Measurements from ENCODE around the gene SIPA1. TPM values are rescaled to one million over a fixed set of nuclear protein-coding genes. Genes with fewer than 3 reads are reported as not detected.

Gene SIPA1
- total and polyA plus RNA-seq, 9 of the 15 experiments (the other 6 are each of a cell fraction or from before 2014, with no cell fraction given), result 0.25 to 85.8 (median 16.8) TPM

GRCh38 chr11:65588199-65589054 lies 49.5 kb upstream of the SIPA1 start:
- intact Hi-C loops (cut with micrococcal nuclease) (loop anchor here (1.0 to 5.0 kb wide), 2 partner anchors 14 to 46 kb away; no protein-coding TSS in a partner anchor), in situ Hi-C loops (cut with MboI) (no loop called here)
- ChIA-PET CTCF (ENCODE audit: low intra/inter-chr PET ratio) (interaction anchor here (0.6 to 1.0 kb wide), 3 partner anchors 48 to 479 kb away, joined by 3 to 4 read pairs (median 3); no protein-coding TSS in a partner anchor), POLR2A (interaction anchor here (0.8 to 2.4 kb wide), 8 partner anchors 9 to 89 kb away, joined by 3 to 8 read pairs (median 4); partner anchors contain the start of genes MALAT1 and ZNRD2)
- peaks cover 16 to 70% of the 10 kb centered on the region in 2 experiments for H3K4me1 ChIP-seq (replicated peaks in 1 of 2; ENCODE audit: control insufficient read depth in 2 of 2, insufficient read depth in 2 of 2, low read length in 2 of 2)
- no peak overlapping the region for H3K4me3 ChIP-seq
- ATAC-seq, result peak; percentile 97
- DNase-seq (ENCODE audit: extremely low read depth in 1 of 4, low spot score in 3 of 4), result peak; percentile 66 to 84 (median 77)
- no peak overlapping the region for H3K4me2 ChIP-seq (ENCODE audit: insufficient read depth, low read length)
- BruUV-seq (replicated peaks), result no TSS peak
- peaks cover 4% of the 10 kb centered on the region for H3K9me1 ChIP-seq (ENCODE audit: control insufficient read depth, insufficient read depth, low read length)
- peak; percentile 84 for FAIRE-seq
- 0 out of 2 replicates have a peak overlapping the region, but pooled peaks have one; percentile 40 for H2AFZ ChIP-seq (ENCODE audit: low read depth, low read length)
- 0 out of 2 replicates have a peak, but pooled peaks cover 4% of the 10 kb centered on the region for H4K20me1 ChIP-seq (replicated peaks; ENCODE audit: control insufficient read depth, insufficient read depth, low read length)
- H3K27me3 ChIP-seq (ENCODE audit: control insufficient read depth in 2 of 2, insufficient read depth in 2 of 2, low read length in 2 of 2), result no peaks in the 10 kb centered on the region
- peak overlapping the region; percentile 31; the same call in 1 of the 3 replicates for H3K27ac ChIP-seq (ENCODE audit: extremely low read depth, low read depth, low read length)
- H3K36me3 ChIP-seq (ENCODE audit: control insufficient read depth, insufficient read depth, low read length), result peaks cover 63% of the 10 kb centered on the region; the same call in 2 of the 3 replicates
- peaks cover 3% of the 10 kb centered on the region; the same call in 1 of the 3 replicates for H3K79me2 ChIP-seq (ENCODE audit: control insufficient read depth, insufficient read depth, low read length)
- no peaks in the 10 kb centered on the region for H3K9me3 ChIP-seq (replicated peaks; ENCODE audit: control insufficient read depth, insufficient read depth, low read depth, low read length)
- H3K9ac ChIP-seq (ENCODE audit: insufficient read depth in 1 of 2, low read depth in 2 of 2, low read length in 2 of 2), result peak overlapping the region; percentile 24 to 81; a peak in 3 of 4 replicates
- WGBS (ENCODE audit: insufficient coverage, low coverage, missing lambda C conversion rate), result 40% methylated on average over 12 of the region's 13 CpGs
- TF ChIP-seq MBD1 (CRISPR knock-in tag; IDR thresholded peaks at IDR 0.05) (no peak), RBFOX2 (IDR thresholded peaks at IDR 0.05; ENCODE audit: low read depth, low read length) (peak; percentile 46), ZBTB17 (CRISPR knock-in tag; IDR thresholded peaks at IDR 0.05) (0 out of 2 replicates have a peak, but pooled peaks have one; percentile 13), SIRT6 (IDR thresholded peaks at IDR 0.05; ENCODE audit: low read depth, low read length) (no peak), TAL1 (IDR thresholded peaks at IDR 0.05) (no peak), POLR2G (IDR thresholded peaks at IDR 0.05; ENCODE audit: low read depth, low read length) (peak; percentile 36; the same call in 1 of the 2 replicates), MYC (IDR thresholded peaks at IDR 0.05; ENCODE audit: low read depth, low read length) (peak; percentile 25; the same call in 1 of the 2 replicates), MYC (CRISPR knock-in tag; IDR thresholded peaks at IDR 0.05; ENCODE audit: borderline replicate concordance, low read depth) (no peak), MAZ (CRISPR knock-in tag; conservative IDR thresholded peaks at IDR 0.05 in 1 of 2, IDR thresholded peaks at IDR 0.05 in 1 of 2) (peak; percentile 21 to 69; a peak in 2 of 4 replicates), ZNF644 (tag; IDR thresholded peaks at IDR 0.05; ENCODE audit: low read depth) (no peak), TARDBP (IDR thresholded peaks at IDR 0.05) (peak; percentile 65; the same call in 1 of the 2 replicates)
- TF ChIP-seq, protein P1, sequence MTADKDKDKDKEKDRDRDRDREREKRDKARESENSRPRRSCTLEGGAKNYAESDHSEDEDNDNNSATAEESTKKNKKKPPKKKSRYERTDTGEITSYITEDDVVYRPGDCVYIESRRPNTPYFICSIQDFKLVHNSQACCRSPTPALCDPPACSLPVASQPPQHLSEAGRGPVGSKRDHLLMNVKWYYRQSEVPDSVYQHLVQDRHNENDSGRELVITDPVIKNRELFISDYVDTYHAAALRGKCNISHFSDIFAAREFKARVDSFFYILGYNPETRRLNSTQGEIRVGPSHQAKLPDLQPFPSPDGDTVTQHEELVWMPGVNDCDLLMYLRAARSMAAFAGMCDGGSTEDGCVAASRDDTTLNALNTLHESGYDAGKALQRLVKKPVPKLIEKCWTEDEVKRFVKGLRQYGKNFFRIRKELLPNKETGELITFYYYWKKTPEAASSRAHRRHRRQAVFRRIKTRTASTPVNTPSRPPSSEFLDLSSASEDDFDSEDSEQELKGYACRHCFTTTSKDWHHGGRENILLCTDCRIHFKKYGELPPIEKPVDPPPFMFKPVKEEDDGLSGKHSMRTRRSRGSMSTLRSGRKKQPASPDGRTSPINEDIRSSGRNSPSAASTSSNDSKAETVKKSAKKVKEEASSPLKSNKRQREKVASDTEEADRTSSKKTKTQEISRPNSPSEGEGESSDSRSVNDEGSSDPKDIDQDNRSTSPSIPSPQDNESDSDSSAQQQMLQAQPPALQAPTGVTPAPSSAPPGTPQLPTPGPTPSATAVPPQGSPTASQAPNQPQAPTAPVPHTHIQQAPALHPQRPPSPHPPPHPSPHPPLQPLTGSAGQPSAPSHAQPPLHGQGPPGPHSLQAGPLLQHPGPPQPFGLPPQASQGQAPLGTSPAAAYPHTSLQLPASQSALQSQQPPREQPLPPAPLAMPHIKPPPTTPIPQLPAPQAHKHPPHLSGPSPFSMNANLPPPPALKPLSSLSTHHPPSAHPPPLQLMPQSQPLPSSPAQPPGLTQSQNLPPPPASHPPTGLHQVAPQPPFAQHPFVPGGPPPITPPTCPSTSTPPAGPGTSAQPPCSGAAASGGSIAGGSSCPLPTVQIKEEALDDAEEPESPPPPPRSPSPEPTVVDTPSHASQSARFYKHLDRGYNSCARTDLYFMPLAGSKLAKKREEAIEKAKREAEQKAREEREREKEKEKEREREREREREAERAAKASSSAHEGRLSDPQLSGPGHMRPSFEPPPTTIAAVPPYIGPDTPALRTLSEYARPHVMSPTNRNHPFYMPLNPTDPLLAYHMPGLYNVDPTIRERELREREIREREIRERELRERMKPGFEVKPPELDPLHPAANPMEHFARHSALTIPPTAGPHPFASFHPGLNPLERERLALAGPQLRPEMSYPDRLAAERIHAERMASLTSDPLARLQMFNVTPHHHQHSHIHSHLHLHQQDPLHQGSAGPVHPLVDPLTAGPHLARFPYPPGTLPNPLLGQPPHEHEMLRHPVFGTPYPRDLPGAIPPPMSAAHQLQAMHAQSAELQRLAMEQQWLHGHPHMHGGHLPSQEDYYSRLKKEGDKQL (CRISPR knock-in tag; IDR thresholded peaks at IDR 0.05; ENCODE audit: borderline replicate concordance), result no peak
